SK-N-SH (cell line): Measurements from ENCODE around the gene TOP3A. TPM values are rescaled to one million over a fixed set of nuclear protein-coding genes. Genes with fewer than 3 reads are reported as not detected.

Source experiments
- CTCF ChIA-PET: fragments of 300-600, 350-600 bp; formaldehyde crosslinking; extraction: SDS; loops from one replicate; lab custom pipeline; 2021; lab: Yijun Ruan, JAX
- POLR2A ChIA-PET: fragments of 350-600 bp; sonication (Branson Sonifier 250); formaldehyde crosslinking; extraction: SDS; loops from one replicate; lab custom pipeline; 2020; ENCODE audit warnings: antibody characterized with exemption, inconsistent platforms; lab: Yijun Ruan, JAX
- DNase-seq: peaks from one replicate; pipeline ENCODE4 v3.0.0; 2012
- H2AFZ ChIP-seq: fragments of 200-600 bp; sonication (generic); 2 replicates; pipeline ENCODE4 v1.8.1; 2016; ENCODE audit warnings: antibody characterized with exemption, mild to moderate bottlenecking, low read depth
- H3F3A ChIP-seq: fragments of 200-600 bp; sonication (generic); replicated peaks from 2 replicates; pipeline ENCODE3; 2016; ENCODE audit warnings: antibody characterized with exemption, mild to moderate bottlenecking; ENCODE audit not compliant: insufficient read depth
- H3K27ac ChIP-seq, 2 experiments: fragments of 200-500 bp in 1 of 2; fragments of 200-600 bp in 1 of 2; sonication (Bioruptor generic) in 1 of 2; sonication (generic), shearing (Covaris generic) in 1 of 2; 2 replicates each; pipeline versions ENCODE4 v1.5.1 to v1.6.1; 2014 to 2016; ENCODE audit warnings: low read depth in 2 of 2, inconsistent platforms in 1 of 2, low read length in 1 of 2, mild to moderate bottlenecking in 1 of 2, mixed read lengths in 1 of 2
- H3K27me3 ChIP-seq: fragments of 200-600 bp; sonication (generic), shearing (Covaris generic); 2 replicates; pipeline ENCODE4 v1.6.1; 2016; ENCODE audit warnings: mixed run types; ENCODE audit not compliant: insufficient read depth
- H3K36me3 ChIP-seq, 2 experiments: fragments of 200-500 bp in 1 of 2; fragments of 200-600 bp in 1 of 2; sonication (Bioruptor generic) in 1 of 2; sonication (generic) in 1 of 2; replicated peaks in 1 of 2; 2 replicates each; pipeline versions ENCODE3 to v1.5.1; 2014 to 2016; ENCODE audit warnings: low read length in 1 of 2, mild to moderate bottlenecking in 1 of 2; ENCODE audit not compliant: insufficient read depth in 2 of 2, control insufficient read depth in 1 of 2
- H3K4me1 ChIP-seq, 2 experiments: fragments of 200-500 bp in 1 of 2; fragments of 200-600 bp in 1 of 2; sonication (Bioruptor generic) in 1 of 2; sonication (generic), shearing (Covaris generic) in 1 of 2; 2 replicates each; pipeline versions ENCODE4 v1.5.1 to v1.6.1; 2014 to 2016; ENCODE audit warnings: low read depth in 1 of 2, low read length in 1 of 2, mixed run types in 1 of 2; ENCODE audit not compliant: insufficient read depth in 2 of 2, control insufficient read depth in 1 of 2
- H3K4me2 ChIP-seq: fragments of 200-600 bp; sonication (generic), shearing (Covaris generic); 2 replicates; pipeline ENCODE4 v1.6.1; 2017; ENCODE audit warnings: mixed run types
- H3K4me3 ChIP-seq, 2 experiments: fragments of 200-500 bp in 1 of 2; fragments of 200-600 bp in 1 of 2; sonication (Bioruptor generic) in 1 of 2; sonication (generic), shearing (Covaris generic) in 1 of 2; 2 replicates each; pipeline versions ENCODE4 v1.5.1 to v1.8.1; 2014 to 2016; ENCODE audit warnings: low read depth in 2 of 2, inconsistent platforms in 1 of 2, low read length in 1 of 2, mild to moderate bottlenecking in 1 of 2, mixed read lengths in 1 of 2, moderate library complexity in 1 of 2
- H3K79me2 ChIP-seq: fragments of 200-600 bp; sonication (generic); 2 replicates; pipeline ENCODE4 v1.8.1; 2017; ENCODE audit warnings: mild to moderate bottlenecking; ENCODE audit not compliant: insufficient read depth
- H3K9ac ChIP-seq: fragments of 200-600 bp; sonication (generic); 2 replicates; pipeline ENCODE4 v1.6.1; 2017; ENCODE audit warnings: mixed run types
- H3K9me2 ChIP-seq: fragments of 200-600 bp; sonication (generic); 2 replicates; pipeline ENCODE4 v1.6.1; 2017; ENCODE audit warnings: mixed run types
- H3K9me3 ChIP-seq: fragments of 200-600 bp; sonication (generic); 2 replicates; pipeline ENCODE4 v1.6.1; 2017; ENCODE audit warnings: mixed run types, mild to moderate bottlenecking, moderate library complexity
- H4K20me1 ChIP-seq: fragments of 200-600 bp; sonication (generic); 2 replicates; pipeline ENCODE4 v1.6.1; 2017; ENCODE audit warnings: mild to moderate bottlenecking, mixed run types; ENCODE audit not compliant: insufficient read depth
- ELF1 ChIP-seq: IDR thresholded peaks from 2 replicates; pipeline ENCODE4 v1.4.0; 2012
- EP300 ChIP-seq, 2 experiments: IDR thresholded peaks; 2 replicates each; pipeline versions ENCODE4 v1.4.0 to v1.6.1; 2012; ENCODE audit warnings: borderline replicate concordance in 1 of 2, low read depth in 1 of 2, low read length in 1 of 2
- FOSL2 ChIP-seq: IDR thresholded peaks from 2 replicates; pipeline ENCODE4 v1.4.0; 2012; ENCODE audit warnings: low read depth, mild to moderate bottlenecking, moderate library complexity, borderline replicate concordance
- FOXM1 ChIP-seq: IDR thresholded peaks from 2 replicates; pipeline ENCODE4 v1.4.0; 2012; ENCODE audit warnings: low read depth, mild to moderate bottlenecking
- GABPA ChIP-seq: IDR thresholded peaks from 2 replicates; pipeline ENCODE4 v1.4.0; 2012; ENCODE audit warnings: low read depth, mild to moderate bottlenecking
- IRF3 ChIP-seq: fragments of 150-350 bp; IDR thresholded peaks from 2 replicates; pipeline ENCODE4 v1.6.1; 2016; ENCODE audit warnings: mild to moderate bottlenecking, low read depth, low read length
- MXI1 ChIP-seq: IDR thresholded peaks from 2 replicates; pipeline ENCODE4 v1.6.1; 2012; ENCODE audit warnings: mild to moderate bottlenecking, low read depth, low read length, improper control_type of control experiment
- PBX3 ChIP-seq: IDR thresholded peaks from 2 replicates; pipeline ENCODE4; 2012
- POLR2AphosphoS5 ChIP-seq: IDR thresholded peaks from 2 replicates; pipeline ENCODE4 v1.6.1; 2012; ENCODE audit warnings: low read depth, low read length
- RCOR1 ChIP-seq: fragments of 150-350 bp; IDR thresholded peaks from 2 replicates; pipeline ENCODE4 v1.6.1; 2017; ENCODE audit warnings: antibody characterized with exemption, low read length
- RXRA ChIP-seq: IDR thresholded peaks from 2 replicates; pipeline ENCODE4 v1.4.0; 2012; ENCODE audit warnings: low read depth, mild to moderate bottlenecking, borderline replicate concordance
- TAF1 ChIP-seq: IDR thresholded peaks from 2 replicates; pipeline ENCODE4 v1.6.1; 2012; ENCODE audit warnings: low read depth, mild to moderate bottlenecking, low read length, moderate library complexity, borderline replicate concordance
- USF1 ChIP-seq: IDR thresholded peaks from 2 replicates; pipeline ENCODE4 v1.4.0; 2012; ENCODE audit warnings: low read depth, borderline replicate concordance
- YY1 ChIP-seq: IDR thresholded peaks from 2 replicates; pipeline ENCODE4 v1.4.0; 2012; ENCODE audit warnings: low read depth, mild to moderate bottlenecking
- ZBTB33 ChIP-seq: IDR thresholded peaks from 2 replicates; pipeline ENCODE4 v1.4.0; 2012; ENCODE audit warnings: low read depth, borderline replicate concordance
- WGBS: methylation state at CpG from one replicate; pipeline ENCODE4 v1.1.6; 2017; ENCODE audit warnings: low lambda C conversion rate; 5-methylcytosine and 5-hydroxymethylcytosine counted together
- polyA plus RNA-seq, 3 experiments: library from polyadenylated mRNA; depleted of rRNA; stranded (reverse); fragments of >200 nt; gene quantifications; 2 replicates each; pipeline ENCODE4 v1.2.3, GENCODE V29; 2012
- TF ChIP-seq, protein P1 (sequence below): IDR thresholded peaks from 2 replicates; pipeline ENCODE4 v1.6.1; 2012; ENCODE audit warnings: mild to moderate bottlenecking, low read depth, low read length, moderate library complexity
- TF ChIP-seq, protein P2 (sequence below): fragments of 150-350 bp; IDR thresholded peaks from 2 replicates; pipeline ENCODE4 v1.6.1; 2017; ENCODE audit warnings: antibody characterized with exemption, low read length, low read depth, borderline replicate concordance

TOP3A gene
- polyA plus RNA-seq, 1 of the 3 experiments (the other 2 are of a cell fraction): 14.7 TPM

GRCh38 chr17:18332909-18333489 is 18.2 kb upstream of the TOP3A start:
- Histone ChIP-seq H3K4me3 (no peak overlapping the region), H4K20me1 (no peaks in the 10 kb centered on the region), H3K9me3 (no peaks in the 10 kb centered on the region), H3K4me1 (no peaks in the 10 kb centered on the region), H3K79me2 (no peaks in the 10 kb centered on the region), H3K4me2 (no peak overlapping the region), H3K36me3 (peaks cover 0 to 40% of the 10 kb centered on the region in 2 experiments), H2AFZ (no peak overlapping the region), H3F3A (no peaks in the 10 kb centered on the region), H3K27me3 (no peaks in the 10 kb centered on the region), H3K27ac (no peak overlapping the region), H3K9ac (no peak overlapping the region), H3K9me2 (no peaks in the 10 kb centered on the region)
- 95% methylated on average over 2 of the region's 4 CpGs for WGBS
- DNase-seq: no peak
- ChIA-PET CTCF (interaction anchor here (0.9 kb wide), 1 partner anchor 13 kb away, joined by 3 read pairs; no protein-coding TSS in a partner anchor), POLR2A (no interaction called here)
- no peak for TF ChIP-seq FOSL2
- TF ChIP-seq USF1: no peak
- no peak for TF ChIP-seq RCOR1
- no peak for TF ChIP-seq RXRA
- no peak for TF ChIP-seq MXI1
- TF ChIP-seq EP300 (IDR thresholded peaks at IDR 0.05; ENCODE audit: borderline replicate concordance in 1 of 2, low read depth in 1 of 2, low read length in 1 of 2): no peak
- no peak for TF ChIP-seq TAF1
- no peak for TF ChIP-seq FOXM1
- TF ChIP-seq, all 33 proteins: peak for 0

GRCh38 chr17:18331879-18332278 is 17.1 kb upstream of the TOP3A start:
- no peak overlapping the region for H3K4me2 ChIP-seq
- H3K27me3 ChIP-seq: no peaks in the 10 kb centered on the region
- no peak for DNase-seq
- no peaks in the 10 kb centered on the region for H3K4me1 ChIP-seq
- TF ChIP-seq, protein P1, sequence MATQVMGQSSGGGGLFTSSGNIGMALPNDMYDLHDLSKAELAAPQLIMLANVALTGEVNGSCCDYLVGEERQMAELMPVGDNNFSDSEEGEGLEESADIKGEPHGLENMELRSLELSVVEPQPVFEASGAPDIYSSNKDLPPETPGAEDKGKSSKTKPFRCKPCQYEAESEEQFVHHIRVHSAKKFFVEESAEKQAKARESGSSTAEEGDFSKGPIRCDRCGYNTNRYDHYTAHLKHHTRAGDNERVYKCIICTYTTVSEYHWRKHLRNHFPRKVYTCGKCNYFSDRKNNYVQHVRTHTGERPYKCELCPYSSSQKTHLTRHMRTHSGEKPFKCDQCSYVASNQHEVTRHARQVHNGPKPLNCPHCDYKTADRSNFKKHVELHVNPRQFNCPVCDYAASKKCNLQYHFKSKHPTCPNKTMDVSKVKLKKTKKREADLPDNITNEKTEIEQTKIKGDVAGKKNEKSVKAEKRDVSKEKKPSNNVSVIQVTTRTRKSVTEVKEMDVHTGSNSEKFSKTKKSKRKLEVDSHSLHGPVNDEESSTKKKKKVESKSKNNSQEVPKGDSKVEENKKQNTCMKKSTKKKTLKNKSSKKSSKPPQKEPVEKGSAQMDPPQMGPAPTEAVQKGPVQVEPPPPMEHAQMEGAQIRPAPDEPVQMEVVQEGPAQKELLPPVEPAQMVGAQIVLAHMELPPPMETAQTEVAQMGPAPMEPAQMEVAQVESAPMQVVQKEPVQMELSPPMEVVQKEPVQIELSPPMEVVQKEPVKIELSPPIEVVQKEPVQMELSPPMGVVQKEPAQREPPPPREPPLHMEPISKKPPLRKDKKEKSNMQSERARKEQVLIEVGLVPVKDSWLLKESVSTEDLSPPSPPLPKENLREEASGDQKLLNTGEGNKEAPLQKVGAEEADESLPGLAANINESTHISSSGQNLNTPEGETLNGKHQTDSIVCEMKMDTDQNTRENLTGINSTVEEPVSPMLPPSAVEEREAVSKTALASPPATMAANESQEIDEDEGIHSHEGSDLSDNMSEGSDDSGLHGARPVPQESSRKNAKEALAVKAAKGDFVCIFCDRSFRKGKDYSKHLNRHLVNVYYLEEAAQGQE: no peak
- TF ChIP-seq RXRA (no peak), POLR2AphosphoS5 (no peak), PBX3 (no peak), ZBTB33 (no peak), YY1 (no peak), IRF3 (no peak), GABPA (no peak), ELF1 (no peak), RCOR1 (no peak)
- TF ChIP-seq, protein P2, sequence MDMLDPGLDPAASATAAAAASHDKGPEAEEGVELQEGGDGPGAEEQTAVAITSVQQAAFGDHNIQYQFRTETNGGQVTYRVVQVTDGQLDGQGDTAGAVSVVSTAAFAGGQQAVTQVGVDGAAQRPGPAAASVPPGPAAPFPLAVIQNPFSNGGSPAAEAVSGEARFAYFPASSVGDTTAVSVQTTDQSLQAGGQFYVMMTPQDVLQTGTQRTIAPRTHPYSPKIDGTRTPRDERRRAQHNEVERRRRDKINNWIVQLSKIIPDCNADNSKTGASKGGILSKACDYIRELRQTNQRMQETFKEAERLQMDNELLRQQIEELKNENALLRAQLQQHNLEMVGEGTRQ: no peak
- no peaks in the 10 kb centered on the region for H3K9me2 ChIP-seq
- H2AFZ ChIP-seq: no peak overlapping the region
- 96% methylated on average over 9 of the region's 9 CpGs for WGBS
- H3F3A ChIP-seq: no peaks in the 10 kb centered on the region
- H4K20me1 ChIP-seq: no peaks in the 10 kb centered on the region
- no peaks in the 10 kb centered on the region for H3K9me3 ChIP-seq
- no peaks in the 10 kb centered on the region for H3K79me2 ChIP-seq
- H3K36me3 ChIP-seq: peaks cover 3 to 43% of the 10 kb centered on the region in 2 experiments
- H3K4me3 ChIP-seq: no peak overlapping the region
- H3K9ac ChIP-seq: no peak overlapping the region
- POLR2A ChIA-PET: no interaction called here
- CTCF ChIA-PET: interaction anchor here (1.1 kb wide), 1 partner anchor 11 kb away, joined by 3 read pairs; no protein-coding TSS in a partner anchor
- H3K27ac ChIP-seq: no peak overlapping the region
